GM12865 (cell line): ENCODE results near the gene U2AF1L4.

Source experiments
- DNase-seq: peaks from one replicate; pipeline ENCODE4 v3.0.0; 2010; ENCODE audit warnings: low read depth
- H3K4me3 ChIP-seq: 2 replicates; pipeline ENCODE4 v1.5.1; 2011; ENCODE audit warnings: mild to moderate bottlenecking, low read depth, low read length, control low read depth
- TF ChIP-seq, protein P1 (sequence below): IDR thresholded peaks from 2 replicates; pipeline ENCODE4 v1.5.1; 2011; ENCODE audit warnings: low read length, control low read depth, low read depth, inconsistent platforms; ENCODE audit not compliant: insufficient read depth; ENCODE audit errors: missing control alignments

Gene U2AF1L4

GRCh38 chr19:35764432-35765315 lies 19.5 kb upstream of the U2AF1L4 start:
- DNase-seq, result no peak
- TF ChIP-seq, protein P1, sequence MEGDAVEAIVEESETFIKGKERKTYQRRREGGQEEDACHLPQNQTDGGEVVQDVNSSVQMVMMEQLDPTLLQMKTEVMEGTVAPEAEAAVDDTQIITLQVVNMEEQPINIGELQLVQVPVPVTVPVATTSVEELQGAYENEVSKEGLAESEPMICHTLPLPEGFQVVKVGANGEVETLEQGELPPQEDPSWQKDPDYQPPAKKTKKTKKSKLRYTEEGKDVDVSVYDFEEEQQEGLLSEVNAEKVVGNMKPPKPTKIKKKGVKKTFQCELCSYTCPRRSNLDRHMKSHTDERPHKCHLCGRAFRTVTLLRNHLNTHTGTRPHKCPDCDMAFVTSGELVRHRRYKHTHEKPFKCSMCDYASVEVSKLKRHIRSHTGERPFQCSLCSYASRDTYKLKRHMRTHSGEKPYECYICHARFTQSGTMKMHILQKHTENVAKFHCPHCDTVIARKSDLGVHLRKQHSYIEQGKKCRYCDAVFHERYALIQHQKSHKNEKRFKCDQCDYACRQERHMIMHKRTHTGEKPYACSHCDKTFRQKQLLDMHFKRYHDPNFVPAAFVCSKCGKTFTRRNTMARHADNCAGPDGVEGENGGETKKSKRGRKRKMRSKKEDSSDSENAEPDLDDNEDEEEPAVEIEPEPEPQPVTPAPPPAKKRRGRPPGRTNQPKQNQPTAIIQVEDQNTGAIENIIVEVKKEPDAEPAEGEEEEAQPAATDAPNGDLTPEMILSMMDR, result no peak
- no peak overlapping the region for H3K4me3 ChIP-seq

- no peak for DNase-seq
- TF ChIP-seq, protein P1, result no peak
- no peak overlapping the region for H3K4me3 ChIP-seq
Measured at GRCh38 chr19:35760711-35761349, 15.6 kb upstream of the U2AF1L4 start.

DNA sequence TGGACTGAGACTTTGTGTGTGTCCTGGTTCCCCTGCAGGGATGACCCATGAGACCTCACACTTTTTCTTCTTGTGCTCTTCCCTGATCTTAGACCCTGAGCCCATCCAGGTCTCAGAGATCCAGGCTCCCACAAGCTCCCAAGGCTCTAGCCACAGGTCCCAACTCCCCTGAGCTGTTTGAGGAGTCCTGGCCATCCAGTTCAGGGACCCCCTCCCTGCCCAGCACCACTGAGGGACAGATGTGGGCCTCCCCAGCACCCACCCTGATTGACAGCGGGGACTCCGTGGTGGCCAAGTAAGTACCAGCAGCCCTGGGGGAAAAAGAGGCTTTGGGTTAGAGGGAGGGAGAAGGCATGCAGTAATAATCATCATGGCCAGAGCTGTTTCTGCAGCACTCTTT lies 14.5 kb upstream of the U2AF1L4 start:
- TF ChIP-seq, protein P1, result no peak
- DNase-seq, result no peak
- no peak overlapping the region for H3K4me3 ChIP-seq

GRCh38 chr19:35757749-35758608 lies 12.8 kb upstream of the U2AF1L4 start, which contains the start of gene PROSER3:
TSS of gene PROSER3 (plus strand) at chr19:35758176. CDS start at chr19:35758216, 40 bp downstream.
- H3K4me3 ChIP-seq, result peak within 1 kb of the TSS; percentile 87
- TF ChIP-seq, protein P1, result no peak
- DNase-seq, result peak; percentile 100

DNA sequence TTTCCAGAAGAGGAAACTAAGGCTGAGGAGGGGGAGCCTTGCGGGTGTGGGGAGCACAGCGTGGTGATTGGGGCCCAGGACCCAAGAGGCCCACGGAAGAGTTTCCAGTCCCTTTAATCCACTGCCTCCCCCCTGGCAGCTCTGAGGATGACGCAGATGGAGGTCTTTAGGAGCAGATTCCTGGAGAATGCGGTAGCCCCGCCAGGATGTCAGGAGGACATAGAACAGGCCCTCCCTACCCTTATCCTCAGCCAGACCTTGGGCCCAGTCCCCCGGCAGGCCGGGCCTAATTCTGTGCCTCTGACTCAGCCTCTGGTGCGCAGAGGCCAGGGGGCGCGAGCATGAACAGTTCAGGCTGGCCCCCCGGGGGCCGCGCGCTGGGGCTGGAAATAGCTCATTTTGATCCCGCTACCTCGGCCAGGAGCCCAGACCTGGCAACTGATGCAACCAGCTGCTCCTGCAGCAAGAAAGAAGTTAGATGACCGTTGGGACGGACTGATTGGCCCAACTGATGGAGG lies 12.1 kb upstream of the U2AF1L4 start:
- TF ChIP-seq, protein P1, result no peak
- peak overlapping the region; percentile 60 for H3K4me3 ChIP-seq
- DNase-seq, result no peak
